Stimulated activated CD8-positive, alpha-beta memory T cell treated with anti-CD3 and anti-CD28 coated beads, Interleukin-2, amount 100 ng/mL, for 48 hours (primary cell): Measurements from ENCODE around the gene PDGFB.
A peak's percentile ranks its signal among the peaks of the same experiment; 100 is the strongest.

Source experiments
- DNase-seq, 2 donors: peaks; one replicate each; pipeline ENCODE4 v3.0.0-alpha.2; 2020; ENCODE audit warnings: low read depth in 2 of 2

Gene PDGFB

DNA sequence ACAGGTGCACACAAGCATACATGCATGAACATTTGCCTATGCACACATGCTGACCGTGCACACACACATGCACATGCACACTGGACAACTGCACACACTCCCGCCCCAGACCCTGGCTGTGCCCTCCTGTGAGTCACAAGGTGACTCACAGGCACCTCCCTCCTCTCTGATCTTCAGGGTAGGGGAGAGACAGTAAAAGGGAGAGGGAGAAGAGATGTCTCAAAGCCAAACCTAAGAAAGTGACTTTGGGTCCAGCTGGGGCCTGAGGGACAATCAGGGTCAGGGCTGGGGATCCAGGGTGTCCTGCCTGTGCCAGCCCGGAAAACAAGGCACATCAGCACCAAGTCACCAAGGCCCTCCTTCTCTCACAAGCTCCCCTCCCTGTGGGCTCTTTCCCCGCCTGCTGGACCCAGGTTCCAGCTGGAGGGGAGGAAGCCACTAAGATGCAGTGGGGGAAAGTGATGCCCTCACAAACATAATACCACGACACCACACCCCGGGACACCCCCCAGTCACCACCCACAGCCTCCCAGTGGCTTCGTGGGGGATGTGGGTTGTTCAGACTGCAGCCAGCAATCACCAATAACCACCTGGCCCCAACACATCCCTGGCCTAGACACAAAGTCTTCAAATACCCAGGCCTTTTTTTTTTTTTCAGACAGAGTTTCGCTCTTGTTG is 39.3 kb downstream of the PDGFB start:
- DNase-seq = peak; percentile 21 to 42

DNA sequence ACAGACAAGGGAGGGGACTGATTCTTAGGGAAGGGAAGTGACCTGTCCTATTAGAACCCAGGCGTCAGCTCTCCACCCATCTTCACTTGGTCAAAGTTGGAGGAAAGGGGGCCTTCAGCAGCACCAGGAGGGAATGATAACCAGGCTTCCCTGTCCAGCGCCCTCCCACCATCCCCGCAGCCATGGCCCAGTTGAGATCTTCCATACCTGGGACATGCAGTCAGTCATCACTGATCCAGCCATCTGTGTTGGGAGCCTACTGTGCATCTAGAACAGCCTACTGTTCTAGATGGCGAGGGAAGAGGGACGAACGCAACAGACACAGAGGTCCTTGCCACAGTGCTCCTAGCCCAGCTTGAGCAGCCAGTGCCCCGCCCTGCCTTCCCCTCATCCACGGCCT is 40.6 kb downstream of the PDGFB start:
- no peak for DNase-seq

- DNase-seq = no peak
These were observed 47.2 kb downstream of the PDGFB start for GRCh38 chr22:39197578-39197977.

DNA sequence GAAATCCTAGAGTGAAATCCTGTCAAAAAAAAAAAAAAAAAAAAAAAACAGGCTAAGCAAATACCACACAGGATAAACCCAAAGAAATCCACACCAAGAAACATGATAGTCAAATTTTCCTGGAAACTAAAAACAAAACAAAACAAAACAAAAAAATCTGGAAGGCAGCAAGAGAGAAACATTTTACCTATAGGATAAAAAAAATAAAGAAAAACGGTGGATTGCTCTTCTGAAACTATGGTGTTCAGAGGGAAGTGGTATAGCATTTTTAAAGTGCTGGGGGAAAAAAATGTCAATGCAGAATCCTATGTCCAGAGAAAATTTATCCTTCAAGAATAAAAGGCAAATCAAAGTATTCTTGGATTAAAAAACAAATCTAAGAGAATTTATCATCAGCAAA is 50.7 kb downstream of the PDGFB start:
- DNase-seq = no peak

GRCh38 chr22:39188809-39189208 is 56.0 kb downstream of the PDGFB start:
- no peak for DNase-seq

DNA sequence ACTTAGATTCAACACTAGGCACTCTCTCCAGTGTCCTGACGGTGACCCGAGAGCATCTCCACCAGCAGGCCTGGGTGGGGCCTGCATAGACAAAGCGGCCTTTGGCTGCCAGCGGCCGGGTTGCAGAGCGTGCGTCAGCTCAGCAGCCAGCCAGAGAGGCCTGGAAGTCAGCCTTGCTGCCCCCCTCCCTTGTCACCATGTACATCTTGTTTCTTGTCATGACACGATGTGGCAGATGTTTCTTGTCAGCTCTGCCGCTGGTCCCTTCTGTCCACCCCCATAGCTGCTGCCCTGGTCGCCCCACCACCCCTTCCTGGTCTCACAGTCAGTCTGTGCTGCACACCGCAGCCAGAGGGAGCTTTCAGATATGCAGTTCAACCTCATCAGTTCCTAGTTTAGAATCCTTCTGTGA is 59.2 kb downstream of the PDGFB start:
- no peak for DNase-seq

GRCh38 chr22:39184586-39185577 is 59.9 kb downstream of the PDGFB start:
- DNase-seq = no peak

- DNase-seq = no peak
These were observed 60.7 kb downstream of the PDGFB start for GRCh38 chr22:39183991-39184585.

DNA sequence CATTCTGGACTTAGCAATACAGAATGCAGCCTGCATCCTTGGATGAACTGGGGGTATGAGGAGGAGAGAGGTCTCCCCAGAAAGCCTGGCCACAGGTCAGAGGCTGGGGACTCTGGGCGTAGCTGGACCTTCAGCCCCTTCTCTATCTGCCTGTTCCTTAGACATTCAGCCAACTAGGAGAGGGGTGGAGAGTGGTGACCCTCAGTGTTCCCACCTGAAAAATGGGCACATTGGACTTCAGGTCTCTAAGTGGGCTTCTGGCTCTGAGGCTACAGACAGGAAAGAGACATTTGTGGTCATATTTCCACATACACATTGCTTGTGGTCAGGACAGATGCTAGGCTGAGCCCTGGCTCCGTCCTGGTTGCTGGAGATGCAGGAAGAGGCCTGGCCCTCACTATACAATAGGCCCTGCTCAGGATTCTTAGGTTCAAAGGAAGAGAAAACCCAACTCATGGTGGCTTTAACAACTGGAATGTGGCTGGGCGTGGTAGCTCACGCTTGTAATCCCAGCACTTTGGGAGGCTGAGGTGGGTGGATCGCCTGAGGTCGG is 62.2 kb downstream of the PDGFB start:
- no peak for DNase-seq

DNA sequence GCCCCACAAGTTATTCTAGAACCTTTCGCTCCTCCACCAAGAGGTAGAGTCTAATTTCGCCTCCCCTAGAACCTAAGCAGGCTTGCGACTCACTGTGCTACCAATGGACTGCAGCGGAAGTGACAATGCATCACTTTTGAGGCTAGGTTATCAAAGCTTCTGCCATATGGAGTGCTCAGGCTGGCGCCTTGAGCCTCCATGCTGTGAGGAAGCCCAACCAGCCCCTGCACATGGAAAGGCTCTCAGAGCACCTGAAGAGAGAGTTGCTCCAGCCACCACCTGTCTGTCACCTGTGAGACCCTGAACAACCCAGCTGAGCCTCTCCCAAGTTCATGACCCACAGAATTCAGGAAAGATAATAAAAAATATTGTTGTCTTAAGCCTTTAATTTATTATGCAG is 63.0 kb downstream of the PDGFB start:
- no peak for DNase-seq

GRCh38 chr22:39181356-39181755 is 63.4 kb downstream of the PDGFB start:
- DNase-seq = no peak

- no peak for DNase-seq
These were observed 64.9 kb downstream of the PDGFB start for GRCh38 chr22:39179841-39180335.

- no peak for DNase-seq
These were observed 65.4 kb downstream of the PDGFB start for GRCh38 chr22:39179401-39179827.

- no peak for DNase-seq
These were observed 66.3 kb downstream of the PDGFB start for GRCh38 chr22:39178206-39179111.

DNA sequence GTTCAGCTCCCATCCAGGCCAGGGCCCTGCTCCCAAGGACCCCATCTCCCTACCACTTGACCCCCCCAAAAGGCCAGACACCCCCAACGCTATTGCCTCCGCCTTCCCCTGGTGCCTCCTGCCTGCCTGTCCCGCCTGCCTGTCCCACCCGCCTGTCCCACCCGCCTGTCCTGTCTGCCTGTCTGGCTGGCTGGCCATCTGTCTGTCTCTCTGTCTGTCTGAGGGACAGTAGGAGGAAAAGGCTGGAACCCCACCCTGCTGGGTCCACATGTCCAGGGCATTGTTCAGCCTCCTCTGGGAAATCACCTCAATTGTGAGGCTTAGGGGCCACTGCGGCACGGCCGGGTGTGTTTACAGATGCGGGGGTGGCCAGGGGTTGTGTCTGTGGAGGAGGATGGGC is 67.0 kb downstream of the PDGFB start:
- no peak for DNase-seq

- no peak for DNase-seq
These were observed 67.4 kb downstream of the PDGFB start for GRCh38 chr22:39177456-39177775.

- DNase-seq = no peak
These were observed 67.9 kb downstream of the PDGFB start for GRCh38 chr22:39176714-39177455.

DNA sequence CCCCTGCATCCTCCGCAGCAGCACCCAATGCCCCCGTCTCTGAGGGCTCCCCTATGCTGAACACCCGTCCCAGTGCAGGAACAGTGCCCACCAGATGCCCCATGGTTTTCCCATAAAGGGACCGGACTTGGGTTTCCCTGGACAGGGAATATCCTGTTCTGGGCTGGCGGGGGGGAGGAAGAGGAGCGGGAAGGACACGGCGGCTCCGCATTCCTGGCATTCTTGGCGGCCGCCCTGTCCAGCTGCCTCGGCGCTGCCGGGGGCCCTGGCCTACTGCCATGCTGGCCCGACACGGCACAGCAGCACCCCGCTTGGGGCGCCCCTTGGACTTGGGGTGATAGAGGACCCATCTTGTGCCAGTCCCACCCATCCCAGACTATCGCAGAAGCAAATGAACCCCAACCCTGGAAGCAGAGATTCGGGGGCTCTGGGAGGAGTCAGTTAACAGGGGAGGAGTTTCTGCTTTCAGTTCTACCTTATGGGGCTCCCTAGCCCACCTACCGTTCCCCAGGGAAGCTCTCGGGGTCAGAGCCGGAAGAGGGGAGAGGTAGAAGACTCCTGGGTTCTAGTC is 68.6 kb downstream of the PDGFB start:
- DNase-seq = no peak

GRCh38 chr22:39175353-39176142 is 69.2 kb downstream of the PDGFB start:
- no peak for DNase-seq
